Mucosa of gallbladder (tissue), 1 donor: ENCODE results near the gene FLRT1. TPM values are rescaled to one million over a fixed set of nuclear protein-coding genes. Genes with fewer than 3 reads are reported as not detected.

Source experiments
- DNase-seq: peaks from one replicate; pipeline ENCODE4 v3.0.0-alpha.2; 2020; ENCODE audit warnings: low spot score
- total RNA-seq: library from RNA; stranded (reverse); gene quantifications from one replicate; pipeline ENCODE4 v1.2.1, GENCODE V29; 2021
- donor health status: DM: no; HTN: no; CAD: no.

FLRT1 gene
- total RNA-seq, 1 donor from 2014 or later: 3.8 TPM

DNA sequence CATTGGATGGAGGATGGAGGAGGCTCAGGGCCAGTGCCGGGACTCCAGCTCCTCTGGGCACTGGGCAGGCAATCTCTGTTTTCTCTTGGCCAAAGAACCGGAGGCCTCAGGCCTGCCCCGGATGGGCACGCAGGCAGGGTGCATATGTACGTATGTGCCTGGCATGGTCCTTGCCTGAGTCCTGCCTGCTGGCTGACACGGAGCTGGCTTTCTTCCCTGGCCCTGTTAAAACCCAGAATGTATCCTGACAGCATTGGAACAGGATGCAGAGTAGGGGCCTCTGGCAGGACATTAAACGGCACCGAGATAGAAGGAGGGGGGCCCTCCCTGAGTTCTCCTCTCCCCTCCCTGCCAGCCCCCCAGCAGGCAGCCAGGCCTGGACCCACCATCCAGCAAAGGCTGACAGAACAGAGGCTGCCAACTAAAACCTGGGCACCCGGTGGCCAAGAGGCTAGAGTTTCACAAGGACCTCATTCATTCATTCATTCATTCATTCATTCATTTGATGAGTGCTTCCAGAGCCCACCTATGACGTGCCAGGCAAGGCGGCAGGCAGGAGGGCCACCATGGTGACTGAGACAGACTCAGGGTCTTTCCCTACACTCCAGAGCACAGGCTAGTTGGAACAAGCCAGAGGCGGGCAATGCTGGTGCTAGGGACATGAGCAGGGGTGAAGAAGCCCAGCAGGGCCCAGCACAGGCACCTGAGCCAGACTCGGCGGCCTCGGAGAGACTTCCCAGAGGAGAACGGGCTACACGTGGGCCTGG is 28.8 kb downstream of the FLRT1 start:
- no peak for DNase-seq

- no peak for DNase-seq
These were observed 29.4 kb downstream of the FLRT1 start for GRCh38 chr11:64065141-64065465.

DNA sequence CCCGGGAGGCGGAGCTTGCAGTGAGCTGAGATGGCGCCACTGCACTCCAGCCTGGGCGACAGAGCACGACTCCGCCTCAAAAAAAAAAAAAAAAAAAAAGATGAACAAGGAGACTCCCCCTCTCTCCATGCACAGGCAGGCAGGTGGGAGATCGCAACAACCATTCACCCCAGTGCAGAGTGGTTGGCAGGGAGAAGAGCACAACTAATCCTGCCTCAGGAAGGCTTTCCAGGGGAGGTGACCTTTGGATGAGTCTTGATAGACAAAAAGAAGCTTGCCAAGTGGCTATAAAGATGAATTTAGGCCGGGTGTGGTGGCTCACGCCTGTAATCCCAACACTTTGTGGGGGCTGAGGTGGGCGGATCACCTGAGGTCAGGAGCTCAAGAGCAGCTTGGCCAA is 30.0 kb downstream of the FLRT1 start:
- no peak for DNase-seq

- DNase-seq: no peak
These were observed 31.7 kb downstream of the FLRT1 start for GRCh38 chr11:64067230-64067993.

DNA sequence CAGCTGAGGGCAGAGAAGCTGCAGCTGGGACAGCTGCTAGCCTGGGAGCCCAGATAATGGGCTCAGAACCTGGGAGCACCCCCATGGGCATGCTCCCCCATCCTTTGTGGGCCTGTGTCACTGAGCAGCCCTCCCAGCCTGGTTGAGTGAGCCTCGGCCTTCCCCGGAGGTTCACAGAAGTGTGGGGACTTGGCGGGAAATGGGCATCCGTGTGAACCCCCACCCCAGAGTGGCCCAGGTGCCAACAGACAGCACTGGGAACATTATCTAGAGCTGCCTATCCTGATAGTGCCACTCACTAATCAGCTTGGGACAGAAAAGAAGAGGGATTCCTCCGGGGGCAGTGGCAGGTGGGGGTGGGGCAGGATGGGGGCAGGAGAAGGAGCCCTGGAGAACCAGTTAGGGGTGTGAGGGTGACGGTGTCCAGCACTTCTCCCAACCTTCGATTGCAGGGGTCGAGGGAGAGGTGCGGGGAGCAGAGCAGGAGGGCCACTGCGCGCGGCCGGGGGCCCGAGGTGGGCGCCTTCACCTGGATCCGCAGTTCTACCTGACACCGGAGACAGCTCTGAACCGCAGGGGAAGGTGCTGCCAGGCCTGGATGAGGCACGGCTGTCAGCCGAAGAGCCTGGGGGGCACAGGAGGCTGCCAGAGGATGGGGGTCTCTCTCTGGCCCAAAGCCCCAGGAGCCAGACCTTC is 33.1 kb downstream of the FLRT1 start:
- no peak for DNase-seq

GRCh38 chr11:64069401-64070313 is 33.9 kb downstream of the FLRT1 start:
- no peak for DNase-seq

DNA sequence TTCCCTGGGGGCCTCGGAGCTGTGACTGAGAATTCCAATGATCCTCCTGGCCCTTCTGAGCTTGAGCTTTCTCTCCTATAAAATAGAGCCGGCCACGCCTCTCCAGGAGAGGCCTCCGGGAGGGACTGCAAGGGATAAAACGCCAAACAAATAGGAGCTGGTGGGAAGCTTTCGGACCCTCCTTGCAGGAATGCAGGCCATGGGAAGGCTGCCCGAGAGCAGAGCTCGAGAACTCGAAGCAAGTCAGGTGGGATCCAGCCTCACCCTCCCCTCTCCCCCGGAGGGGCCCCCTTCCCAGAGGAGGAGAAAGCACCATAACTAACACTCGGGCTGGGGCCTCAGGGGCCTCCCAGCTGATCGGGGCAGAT is 34.6 kb downstream of the FLRT1 start:
- DNase-seq: no peak

DNA sequence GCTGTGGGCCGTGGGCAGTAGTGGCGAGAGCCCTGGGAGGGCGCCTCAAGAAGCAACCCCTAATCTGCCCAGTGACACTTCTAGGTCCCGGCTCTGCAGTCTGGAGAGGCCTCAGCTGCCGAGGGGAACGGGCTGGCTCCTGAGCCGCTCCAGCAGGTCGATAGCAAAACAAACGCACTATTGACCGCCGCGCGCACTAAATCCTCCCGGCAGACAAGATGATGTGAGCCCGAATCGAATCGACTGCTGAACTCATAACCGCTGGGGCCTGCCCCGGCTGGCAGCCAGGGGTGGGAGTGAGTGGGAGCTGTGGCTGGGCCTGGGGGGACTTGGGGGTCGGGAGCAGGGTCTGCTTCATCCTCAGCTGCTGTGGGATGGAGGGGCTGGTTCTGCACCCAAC is 36.1 kb downstream of the FLRT1 start:
- peak; percentile 41 for DNase-seq

- DNase-seq: no peak
These were observed 36.7 kb downstream of the FLRT1 start for GRCh38 chr11:64072403-64072802.

DNA sequence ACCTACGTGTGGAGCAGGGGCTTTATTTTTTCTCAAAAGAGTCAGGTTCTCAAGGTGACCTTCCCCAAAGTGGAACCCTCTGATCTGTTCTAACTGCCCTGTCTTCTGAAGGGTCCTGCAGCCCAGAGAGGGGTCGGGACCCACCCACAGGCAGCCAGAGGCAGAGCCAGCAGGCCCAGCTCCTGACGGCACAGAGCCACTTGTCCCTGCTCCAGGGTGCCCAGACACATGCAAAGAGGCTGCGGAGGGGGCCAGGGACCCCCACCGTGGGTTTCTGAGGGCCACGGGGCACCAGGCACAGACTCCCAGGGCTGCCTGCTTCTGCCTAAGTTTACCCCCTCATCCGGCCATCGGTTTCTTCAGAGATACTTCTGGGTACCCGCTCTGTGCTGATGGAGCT is 37.1 kb downstream of the FLRT1 start:
- DNase-seq: no peak

- no peak for DNase-seq
These were observed 37.8 kb downstream of the FLRT1 start for GRCh38 chr11:64073542-64073941.

DNA sequence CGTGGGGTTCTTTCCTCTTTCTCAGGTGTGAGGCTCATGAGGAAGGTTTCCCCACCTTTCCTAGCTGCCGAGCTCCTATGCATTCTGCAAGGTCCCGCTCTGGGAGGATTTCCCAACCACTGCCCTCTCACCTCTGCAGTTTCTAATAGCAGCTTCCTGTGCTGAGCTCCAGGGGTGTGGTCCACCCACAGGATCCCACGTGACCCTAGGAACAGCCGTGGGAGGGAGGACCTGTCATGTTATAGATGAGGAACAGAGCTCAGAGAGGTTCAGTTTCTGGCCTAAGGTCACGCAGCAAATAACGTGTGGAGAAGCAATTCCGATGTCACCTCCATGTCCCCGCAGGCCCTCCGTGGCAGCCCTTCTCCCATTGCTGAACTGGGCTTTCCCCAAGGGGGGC is 38.5 kb downstream of the FLRT1 start:
- DNase-seq: no peak

- DNase-seq: no peak
These were observed 41.0 kb downstream of the FLRT1 start for GRCh38 chr11:64076758-64077157.

DNA sequence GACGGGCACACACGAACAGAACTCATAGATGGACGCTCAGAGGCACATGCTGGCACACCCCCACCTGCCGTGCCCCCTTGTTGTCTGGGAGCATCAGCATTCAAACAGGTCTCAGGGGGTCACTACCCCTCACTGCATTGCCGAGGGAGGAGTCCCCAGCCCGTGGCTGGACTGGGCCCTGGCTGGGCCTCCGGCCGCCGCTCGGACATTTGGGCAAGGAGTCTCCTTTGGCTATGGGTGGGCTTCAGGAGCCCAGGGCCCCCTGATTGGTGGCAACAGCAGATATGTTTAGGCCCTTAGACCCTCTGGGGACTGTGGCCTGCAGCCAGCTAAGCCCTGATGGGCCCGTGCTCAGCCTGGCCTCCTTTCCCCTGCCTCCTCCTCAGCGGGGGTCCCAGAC is 41.9 kb downstream of the FLRT1 start:
- DNase-seq: no peak

DNA sequence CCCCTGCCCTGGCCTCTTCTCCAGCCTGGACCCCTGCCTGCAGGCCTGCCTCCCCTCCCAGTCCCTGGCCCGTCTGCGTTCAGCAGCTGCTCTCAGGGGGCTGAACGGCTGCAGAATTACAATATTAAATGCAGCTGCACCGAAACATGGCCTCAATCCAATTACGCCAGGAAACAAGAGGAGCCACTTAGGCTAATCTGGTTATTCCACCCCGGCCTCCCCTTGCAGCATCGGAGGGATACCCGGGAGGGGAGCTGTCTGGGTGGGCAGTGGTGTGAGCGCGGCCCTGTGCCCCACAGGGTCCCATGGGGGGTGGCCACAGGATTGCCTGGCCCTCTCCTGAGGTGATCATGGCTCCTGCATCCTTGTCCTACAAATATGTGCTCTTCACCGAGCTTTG is 42.6 kb downstream of the FLRT1 start:
- DNase-seq: no peak

DNA sequence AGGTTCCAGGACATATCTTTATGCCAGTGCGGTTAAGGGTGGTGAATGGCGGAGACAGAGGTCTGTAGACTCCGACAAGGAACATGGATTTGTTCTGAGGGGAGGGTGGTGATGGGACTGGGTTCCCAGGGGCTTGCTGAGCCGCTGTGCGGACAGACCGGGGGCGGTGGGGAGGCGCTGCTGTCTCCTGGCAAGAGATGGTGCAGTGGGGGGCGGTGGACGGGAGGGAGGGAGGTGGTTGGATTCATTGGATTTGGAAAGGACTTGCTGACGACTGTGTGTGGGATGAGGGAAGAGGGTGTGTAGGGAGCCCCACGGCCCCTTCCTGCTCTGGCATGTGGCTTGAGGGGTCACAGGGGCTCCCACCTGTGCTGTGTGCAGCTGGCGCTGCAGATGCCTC is 43.2 kb downstream of the FLRT1 start:
- DNase-seq: no peak

GRCh38 chr11:64080390-64080789 is 44.7 kb downstream of the FLRT1 start:
- no peak for DNase-seq

- no peak for DNase-seq
These were observed 46.2 kb downstream of the FLRT1 start for GRCh38 chr11:64081745-64082442.

- no peak for DNase-seq
These were observed 47.8 kb downstream of the FLRT1 start for GRCh38 chr11:64083398-64084080.

DNA sequence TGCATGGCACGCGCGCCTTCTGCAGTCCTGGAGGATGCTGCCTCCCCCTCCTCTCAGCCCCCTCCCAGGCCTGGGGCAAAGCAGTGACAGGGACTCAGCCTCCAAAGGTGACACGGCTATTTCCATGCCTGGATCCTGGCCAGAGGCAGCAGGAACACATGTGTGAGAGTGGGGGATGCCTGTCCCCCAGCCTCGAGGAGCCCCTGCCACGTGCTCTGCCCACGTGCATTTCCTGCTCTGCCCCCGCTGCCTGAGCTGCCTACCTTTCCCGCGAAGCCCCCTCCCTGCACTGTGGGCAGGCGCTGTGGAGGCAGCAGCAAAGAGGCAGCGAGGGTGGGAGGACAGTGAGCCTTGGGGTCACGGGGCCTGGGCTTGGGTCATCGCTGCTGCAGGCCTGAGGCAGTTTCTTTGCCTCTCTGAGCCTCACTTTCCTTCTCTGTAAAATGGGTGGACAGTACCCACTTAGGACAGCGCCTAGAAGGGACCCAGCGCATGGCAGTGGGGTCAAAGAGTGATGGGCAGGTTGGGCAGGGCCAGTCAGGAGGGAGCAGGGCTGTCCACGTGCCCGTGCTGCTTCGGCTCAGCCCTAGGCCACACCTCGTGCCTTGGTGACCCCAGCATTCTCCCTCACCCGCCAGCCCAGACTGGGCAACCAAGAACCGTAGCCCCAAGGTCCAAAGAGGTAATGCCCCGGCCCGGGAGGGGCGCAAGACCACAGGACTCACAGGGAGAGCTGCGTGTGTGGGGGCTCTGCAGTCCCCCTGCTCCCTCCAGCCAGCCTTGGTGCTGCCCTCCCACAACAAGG is 48.6 kb downstream of the FLRT1 start:
- no peak for DNase-seq
